ENCODE measurements around the gene ZNF219.

Gene ZNF219

GRCh38 chr14:21086908-21087293 is 11.6 kb downstream of the ZNF219 start:
- DNase-seq (ENCODE audit: low spot score), result no peak

GRCh38 chr14:21084998-21085853 is 13.2 kb downstream of the ZNF219 start:
- no peak for DNase-seq (ENCODE audit: low spot score)

- DNase-seq (ENCODE audit: low spot score), result no peak
These were observed 14.1 kb downstream of the ZNF219 start for GRCh38 chr14:21084396-21084795.

GRCh38 chr14:21083565-21084325 is 14.7 kb downstream of the ZNF219 start:
- no peak for DNase-seq (ENCODE audit: low spot score)

GRCh38 chr14:21081521-21082142 is 16.8 kb downstream of the ZNF219 start:
- no peak for DNase-seq (ENCODE audit: low spot score)

- DNase-seq (ENCODE audit: low spot score), result no peak
These were observed 19.7 kb downstream of the ZNF219 start for GRCh38 chr14:21078726-21079125.

- DNase-seq (ENCODE audit: low spot score), result no peak
These were observed 20.2 kb downstream of the ZNF219 start for GRCh38 chr14:21078287-21078686.

- DNase-seq (ENCODE audit: low spot score), result no peak
These were observed 20.8 kb downstream of the ZNF219 start for GRCh38 chr14:21077672-21078071.

GRCh38 chr14:21075719-21076437 is 22.6 kb downstream of the ZNF219 start:
- no peak for DNase-seq (ENCODE audit: low spot score)

- DNase-seq (ENCODE audit: low spot score), result no peak
These were observed 23.8 kb downstream of the ZNF219 start for GRCh38 chr14:21074398-21075272.

- DNase-seq (ENCODE audit: low spot score), result no peak
These were observed 24.5 kb downstream of the ZNF219 start for GRCh38 chr14:21073921-21074320.

GRCh38 chr14:21072781-21073339 is 25.6 kb downstream of the ZNF219 start:
- no peak for DNase-seq (ENCODE audit: low spot score)

GRCh38 chr14:21072031-21072473 is 26.4 kb downstream of the ZNF219 start:
- DNase-seq (ENCODE audit: low spot score), result no peak

GRCh38 chr14:21071225-21072030 is 27.0 kb downstream of the ZNF219 start:
- DNase-seq (ENCODE audit: low spot score), result no peak

GRCh38 chr14:21070610-21071224 is 27.7 kb downstream of the ZNF219 start:
- no peak for DNase-seq (ENCODE audit: low spot score)

- DNase-seq (ENCODE audit: low spot score), result no peak
These were observed 28.3 kb downstream of the ZNF219 start, which contains the start of gene ARHGEF40 for GRCh38 chr14:21070083-21070609. TSS of gene ARHGEF40 (plus strand) at chr14:21070304. CDS start at chr14:21070397, 93 bp downstream.

- DNase-seq (ENCODE audit: low spot score), result no peak
These were observed 28.9 kb downstream of the ZNF219 start for GRCh38 chr14:21069388-21070082.

Measured in hematopoietic multipotent progenitor cell treated with erythropoietin and hydrocortisone succinate and interleukin-3 and kit ligand, for 15 days (in vitro differentiated cells).